Osteoblast (primary cell): ENCODE results near the gene OR5I1. TPM values are rescaled to one million over a fixed set of nuclear protein-coding genes. Genes with fewer than 3 reads are reported as not detected.

Source experiments
- total RNA-seq: library from RNA; depleted of rRNA; stranded (reverse); fragments of >200 nt; gene quantifications from 2 replicates; pipeline ENCODE4 v1.2.3, GENCODE V29; 2012

Gene OR5I1
- total RNA-seq, 1 donor = not detected

Other genes with a start within 250 kb of the OR5I1 start
- not detected in 2 replicates for gene OR5D13, start 163.0 kb downstream of the OR5I1 start, total RNA-seq
- not detected in 2 replicates for gene OR5D14, start 140.8 kb downstream of the OR5I1 start, total RNA-seq
- not detected in 2 replicates for gene OR5L1, start 125.0 kb downstream of the OR5I1 start, total RNA-seq
- not detected in 2 replicates for gene OR5D18, start 116.8 kb downstream of the OR5I1 start, total RNA-seq
- gene OR5L2, start 109.2 kb downstream of the OR5I1 start, total RNA-seq = not detected in 2 replicates
- gene OR5D16, start 97.6 kb downstream of the OR5I1 start, total RNA-seq = not detected in 2 replicates
- not detected in 2 replicates for gene TRIM51, start 53.1 kb downstream of the OR5I1 start, total RNA-seq
- not detected in 2 replicates for gene OR5W2, start 21.8 kb downstream of the OR5I1 start, total RNA-seq
- gene OR10AG1, start 33.5 kb upstream of the OR5I1 start, total RNA-seq = not detected in 2 replicates
- gene OR5F1, start 58.2 kb upstream of the OR5I1 start, total RNA-seq = not detected in 2 replicates
- not detected in 2 replicates for gene OR5AS1, start 91.3 kb upstream of the OR5I1 start, total RNA-seq
- gene OR8I2, start 156.9 kb upstream of the OR5I1 start, total RNA-seq = not detected in 2 replicates
- not detected in 2 replicates for gene OR8H2, start 167.3 kb upstream of the OR5I1 start, total RNA-seq
- gene OR8H3, start 186.0 kb upstream of the OR5I1 start, total RNA-seq = not detected in 2 replicates
- gene OR8J3, start 203.8 kb upstream of the OR5I1 start, total RNA-seq = not detected in 2 replicates
- not detected in 2 replicates for gene OR8K5, start 223.9 kb upstream of the OR5I1 start, total RNA-seq
- not detected in 2 replicates for gene OR5J2, start 240.2 kb upstream of the OR5I1 start, total RNA-seq